ENCODE measurements around the gene NKX2-3. TPM values are rescaled to one million over a fixed set of nuclear protein-coding genes. Genes with fewer than 3 reads are reported as not detected.
A peak's percentile ranks its signal among the peaks of the same experiment; 100 is the strongest.

The NKX2-3 gene
- polyA plus RNA-seq, 2 donors: 0.14 to 1.1 TPM

GRCh38 chr10:99539120-99539519, 6.4 kb downstream of the NKX2-3 start:
- WGBS, 2 donors: 65 to 80% methylated on average over 6 of the region's 6 CpGs
- H3K27me3 ChIP-seq (ENCODE audit: control insufficient read depth in 1 of 2, insufficient read depth in 2 of 2, low read length in 2 of 2): peaks cover 15 to 32% of the 10 kb centered on the region in 2 donors

GRCh38 chr10:99539820-99540219, 7.1 kb downstream of the NKX2-3 start:
- WGBS, 2 donors: 8 to 17% methylated on average over 1 of the region's 1 CpG
- Histone ChIP-seq H3K9me3 (ENCODE audit: control insufficient read depth in 2 of 2, insufficient read depth in 1 of 2, low read depth in 1 of 2, low read length in 1 of 2) (no peaks in the 10 kb centered on the region), H3K27me3 (ENCODE audit: control insufficient read depth in 1 of 2, insufficient read depth in 2 of 2, low read length in 2 of 2) (peaks cover 16 to 29% of the 10 kb centered on the region in 2 donors), H3K27ac (ENCODE audit: low read depth in 2 of 2, low read length in 1 of 2) (no peak overlapping the region), H3K4me1 (ENCODE audit: control insufficient read depth in 2 of 2, insufficient read depth in 2 of 2, low read length in 1 of 2) (peaks cover 10 to 21% of the 10 kb centered on the region in 2 donors), H3K4me3 (ENCODE audit: low read depth in 1 of 2, low read length in 2 of 2) (no peak overlapping the region), H3K36me3 (ENCODE audit: control insufficient read depth in 2 of 2, insufficient read depth in 2 of 2, low read length in 1 of 2) (no peaks in the 10 kb centered on the region)

More at GRCh38 chr10:99539120-99539519, 6.4 kb downstream of the NKX2-3 start:
- Histone ChIP-seq H3K27ac (ENCODE audit: low read depth in 2 of 2, low read length in 1 of 2) (no peak overlapping the region), H3K36me3 (ENCODE audit: control insufficient read depth in 2 of 2, insufficient read depth in 2 of 2, low read length in 1 of 2) (no peaks in the 10 kb centered on the region), H3K4me3 (ENCODE audit: low read depth in 1 of 2, low read length in 2 of 2) (no peak overlapping the region), H3K9me3 (ENCODE audit: control insufficient read depth in 2 of 2, insufficient read depth in 1 of 2, low read depth in 1 of 2, low read length in 1 of 2) (no peaks in the 10 kb centered on the region), H3K4me1 (ENCODE audit: control insufficient read depth in 2 of 2, insufficient read depth in 2 of 2, low read length in 1 of 2) (peaks cover 10 to 23% of the 10 kb centered on the region in 2 donors)

- peaks cover 10 to 16% of the 10 kb centered on the region in 2 donors for H3K4me1 ChIP-seq (ENCODE audit: control insufficient read depth in 2 of 2, insufficient read depth in 2 of 2, low read length in 1 of 2)
- no peak overlapping the region for H3K27ac ChIP-seq (ENCODE audit: low read depth in 2 of 2, low read length in 1 of 2)
- peak overlapping the region in 1 of 2 donors; percentile 11 for H3K4me3 ChIP-seq (ENCODE audit: low read depth in 1 of 2, low read length in 2 of 2)
- H3K36me3 ChIP-seq (ENCODE audit: control insufficient read depth in 2 of 2, insufficient read depth in 2 of 2, low read length in 1 of 2): no peaks in the 10 kb centered on the region
- WGBS, 2 donors: 4 to 7% methylated on average over 27 to 28 of the region's 28 CpGs
- no peaks in the 10 kb centered on the region for H3K9me3 ChIP-seq (ENCODE audit: control insufficient read depth in 2 of 2, insufficient read depth in 1 of 2, low read depth in 1 of 2, low read length in 1 of 2)
- H3K27me3 ChIP-seq (ENCODE audit: control insufficient read depth in 1 of 2, insufficient read depth in 2 of 2, low read length in 2 of 2): peaks cover 16 to 31% of the 10 kb centered on the region in 2 donors
These were observed 7.5 kb downstream of the NKX2-3 start for GRCh38 chr10:99540306-99540656.

- Histone ChIP-seq H3K36me3 (ENCODE audit: control insufficient read depth in 2 of 2, insufficient read depth in 2 of 2, low read length in 1 of 2) (no peaks in the 10 kb centered on the region), H3K9me3 (ENCODE audit: control insufficient read depth in 2 of 2, insufficient read depth in 1 of 2, low read depth in 1 of 2, low read length in 1 of 2) (no peaks in the 10 kb centered on the region), H3K4me1 (ENCODE audit: control insufficient read depth in 2 of 2, insufficient read depth in 2 of 2, low read length in 1 of 2) (peaks cover 5 to 13% of the 10 kb centered on the region in 2 donors), H3K27ac (ENCODE audit: low read depth in 2 of 2, low read length in 1 of 2) (no peak overlapping the region), H3K27me3 (ENCODE audit: control insufficient read depth in 1 of 2, insufficient read depth in 2 of 2, low read length in 2 of 2) (peaks cover 16 to 28% of the 10 kb centered on the region in 2 donors), H3K4me3 (ENCODE audit: low read depth in 1 of 2, low read length in 2 of 2) (peak overlapping the region; percentile 11 to 18)
- 4% methylated on average over 49 of the region's 49 CpGs for WGBS, 2 donors
These were observed 8.2 kb downstream of the NKX2-3 start for GRCh38 chr10:99540657-99541531.

GRCh38 chr10:99544322-99544721, 11.6 kb downstream of the NKX2-3 start:
- Histone ChIP-seq H3K27ac (ENCODE audit: low read depth in 2 of 2, low read length in 1 of 2) (no peak overlapping the region), H3K36me3 (ENCODE audit: control insufficient read depth in 2 of 2, insufficient read depth in 2 of 2, low read length in 1 of 2) (no peaks in the 10 kb centered on the region), H3K27me3 (ENCODE audit: control insufficient read depth in 1 of 2, insufficient read depth in 2 of 2, low read length in 2 of 2) (peaks cover 6 to 15% of the 10 kb centered on the region in 2 donors), H3K4me3 (ENCODE audit: low read depth in 1 of 2, low read length in 2 of 2) (no peak overlapping the region), H3K9me3 (ENCODE audit: control insufficient read depth in 2 of 2, insufficient read depth in 1 of 2, low read depth in 1 of 2, low read length in 1 of 2) (no peaks in the 10 kb centered on the region), H3K4me1 (ENCODE audit: control insufficient read depth in 2 of 2, insufficient read depth in 2 of 2, low read length in 1 of 2) (peaks cover 0 to 5% of the 10 kb centered on the region in 2 donors)
- WGBS, 2 donors: 73 to 91% methylated on average over 1 of the region's 1 CpG

- H3K36me3 ChIP-seq (ENCODE audit: control insufficient read depth in 2 of 2, insufficient read depth in 2 of 2, low read length in 1 of 2): no peaks in the 10 kb centered on the region
- 60 to 69% methylated on average over 2 of the region's 2 CpGs for WGBS, 2 donors
- H3K4me3 ChIP-seq (ENCODE audit: low read depth in 1 of 2, low read length in 2 of 2): no peak overlapping the region
- no peaks in the 10 kb centered on the region for H3K9me3 ChIP-seq (ENCODE audit: control insufficient read depth in 2 of 2, insufficient read depth in 1 of 2, low read depth in 1 of 2, low read length in 1 of 2)
- peaks cover 4 to 7% of the 10 kb centered on the region in 2 donors for H3K27me3 ChIP-seq (ENCODE audit: control insufficient read depth in 1 of 2, insufficient read depth in 2 of 2, low read length in 2 of 2)
- no peak overlapping the region for H3K27ac ChIP-seq (ENCODE audit: low read depth in 2 of 2, low read length in 1 of 2)
- H3K4me1 ChIP-seq (ENCODE audit: control insufficient read depth in 2 of 2, insufficient read depth in 2 of 2, low read length in 1 of 2): no peaks in the 10 kb centered on the region
These were observed 15.3 kb downstream of the NKX2-3 start for GRCh38 chr10:99548041-99548530.

GRCh38 chr10:99551158-99551557, 18.4 kb downstream of the NKX2-3 start:
- peaks cover 0 to 4% of the 10 kb centered on the region in 2 donors for H3K27me3 ChIP-seq (ENCODE audit: control insufficient read depth in 1 of 2, insufficient read depth in 2 of 2, low read length in 2 of 2)

GRCh38 chr10:99551616-99552015, 18.9 kb downstream of the NKX2-3 start:
- no peak overlapping the region for H3K4me3 ChIP-seq (ENCODE audit: low read depth in 1 of 2, low read length in 2 of 2)
- no peaks in the 10 kb centered on the region for H3K4me1 ChIP-seq (ENCODE audit: control insufficient read depth in 2 of 2, insufficient read depth in 2 of 2, low read length in 1 of 2)
- no peaks in the 10 kb centered on the region for H3K9me3 ChIP-seq (ENCODE audit: control insufficient read depth in 2 of 2, insufficient read depth in 1 of 2, low read depth in 1 of 2, low read length in 1 of 2)
- H3K36me3 ChIP-seq (ENCODE audit: control insufficient read depth in 2 of 2, insufficient read depth in 2 of 2, low read length in 1 of 2): no peaks in the 10 kb centered on the region
- WGBS, 2 donors: 27 to 32% methylated on average over 3 of the region's 3 CpGs
- peaks cover 0 to 4% of the 10 kb centered on the region in 2 donors for H3K27me3 ChIP-seq (ENCODE audit: control insufficient read depth in 1 of 2, insufficient read depth in 2 of 2, low read length in 2 of 2)
- H3K27ac ChIP-seq (ENCODE audit: low read depth in 2 of 2, low read length in 1 of 2): no peak overlapping the region

More at GRCh38 chr10:99551158-99551557, 18.4 kb downstream of the NKX2-3 start:
- no peak overlapping the region for H3K4me3 ChIP-seq (ENCODE audit: low read depth in 1 of 2, low read length in 2 of 2)
- no peak overlapping the region for H3K27ac ChIP-seq (ENCODE audit: low read depth in 2 of 2, low read length in 1 of 2)
- WGBS, 2 donors: 26 to 33% methylated on average over 5 of the region's 5 CpGs
- no peaks in the 10 kb centered on the region for H3K4me1 ChIP-seq (ENCODE audit: control insufficient read depth in 2 of 2, insufficient read depth in 2 of 2, low read length in 1 of 2)
- H3K9me3 ChIP-seq (ENCODE audit: control insufficient read depth in 2 of 2, insufficient read depth in 1 of 2, low read depth in 1 of 2, low read length in 1 of 2): no peaks in the 10 kb centered on the region
- H3K36me3 ChIP-seq (ENCODE audit: control insufficient read depth in 2 of 2, insufficient read depth in 2 of 2, low read length in 1 of 2): no peaks in the 10 kb centered on the region

GRCh38 chr10:99555371-99555770, 22.6 kb downstream of the NKX2-3 start:
- H3K4me1 ChIP-seq (ENCODE audit: control insufficient read depth in 2 of 2, insufficient read depth in 2 of 2, low read length in 1 of 2): no peaks in the 10 kb centered on the region
- no peak overlapping the region for H3K27ac ChIP-seq (ENCODE audit: low read depth in 2 of 2, low read length in 1 of 2)
- H3K36me3 ChIP-seq (ENCODE audit: control insufficient read depth in 2 of 2, insufficient read depth in 2 of 2, low read length in 1 of 2): no peaks in the 10 kb centered on the region
- peaks cover 0 to 4% of the 10 kb centered on the region in 2 donors for H3K27me3 ChIP-seq (ENCODE audit: control insufficient read depth in 1 of 2, insufficient read depth in 2 of 2, low read length in 2 of 2)
- WGBS, 2 donors: 69 to 71% methylated on average over 11 of the region's 11 CpGs
- no peak overlapping the region for H3K4me3 ChIP-seq (ENCODE audit: low read depth in 1 of 2, low read length in 2 of 2)
- no peaks in the 10 kb centered on the region for H3K9me3 ChIP-seq (ENCODE audit: control insufficient read depth in 2 of 2, insufficient read depth in 1 of 2, low read depth in 1 of 2, low read length in 1 of 2)
